LNCAP (cell line): ENCODE results near the gene PON1.

ENCODE experiments used
- TF ChIP-seq, protein P1 (sequence below): fragments of 450-650 bp; IDR thresholded peaks from 2 replicates; pipeline ENCODE4 v1.5.1; 2017; ENCODE audit warnings: mild to moderate bottlenecking

PON1 gene

DNA sequence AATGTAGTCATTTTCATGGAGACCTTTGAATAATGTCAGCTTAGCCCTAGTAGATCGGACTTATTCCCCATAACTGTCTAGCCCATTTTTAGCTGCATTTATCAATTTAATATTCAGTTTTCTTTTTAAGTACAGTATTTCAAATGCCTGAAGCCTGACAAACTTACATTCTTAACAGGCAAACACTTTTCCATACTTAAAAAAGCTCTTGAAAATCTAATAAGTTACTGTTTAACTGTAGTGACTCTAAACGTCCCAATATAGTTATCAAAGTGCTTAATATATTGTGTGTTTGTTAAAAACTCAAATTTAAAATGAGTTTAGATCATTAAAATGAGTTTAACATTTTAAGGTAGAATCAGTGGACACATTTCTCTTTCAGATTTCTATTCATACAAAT lies 44.9 kb downstream of the PON1 start:
- TF ChIP-seq, protein P1, sequence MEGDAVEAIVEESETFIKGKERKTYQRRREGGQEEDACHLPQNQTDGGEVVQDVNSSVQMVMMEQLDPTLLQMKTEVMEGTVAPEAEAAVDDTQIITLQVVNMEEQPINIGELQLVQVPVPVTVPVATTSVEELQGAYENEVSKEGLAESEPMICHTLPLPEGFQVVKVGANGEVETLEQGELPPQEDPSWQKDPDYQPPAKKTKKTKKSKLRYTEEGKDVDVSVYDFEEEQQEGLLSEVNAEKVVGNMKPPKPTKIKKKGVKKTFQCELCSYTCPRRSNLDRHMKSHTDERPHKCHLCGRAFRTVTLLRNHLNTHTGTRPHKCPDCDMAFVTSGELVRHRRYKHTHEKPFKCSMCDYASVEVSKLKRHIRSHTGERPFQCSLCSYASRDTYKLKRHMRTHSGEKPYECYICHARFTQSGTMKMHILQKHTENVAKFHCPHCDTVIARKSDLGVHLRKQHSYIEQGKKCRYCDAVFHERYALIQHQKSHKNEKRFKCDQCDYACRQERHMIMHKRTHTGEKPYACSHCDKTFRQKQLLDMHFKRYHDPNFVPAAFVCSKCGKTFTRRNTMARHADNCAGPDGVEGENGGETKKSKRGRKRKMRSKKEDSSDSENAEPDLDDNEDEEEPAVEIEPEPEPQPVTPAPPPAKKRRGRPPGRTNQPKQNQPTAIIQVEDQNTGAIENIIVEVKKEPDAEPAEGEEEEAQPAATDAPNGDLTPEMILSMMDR = no peak

DNA sequence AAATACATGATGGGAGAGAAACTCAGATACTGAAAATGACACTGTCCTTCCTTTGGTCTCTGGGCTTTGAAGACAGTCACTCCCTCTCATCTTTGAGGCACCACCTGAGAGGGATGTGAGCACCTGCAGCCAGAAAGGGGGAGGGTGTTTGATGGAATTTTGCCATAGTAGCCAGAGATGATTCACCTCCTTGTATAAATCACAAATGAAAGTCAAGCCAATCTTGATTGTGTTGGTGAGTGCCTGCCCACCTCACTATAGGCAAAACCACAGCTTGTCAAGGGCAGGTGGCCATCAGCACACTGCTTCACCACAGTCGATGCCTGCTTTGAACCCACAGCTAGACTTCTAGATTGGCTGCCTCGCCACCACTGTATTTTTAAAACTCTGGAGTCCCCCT lies 48.2 kb downstream of the PON1 start:
- TF ChIP-seq, protein P1 = no peak

DNA sequence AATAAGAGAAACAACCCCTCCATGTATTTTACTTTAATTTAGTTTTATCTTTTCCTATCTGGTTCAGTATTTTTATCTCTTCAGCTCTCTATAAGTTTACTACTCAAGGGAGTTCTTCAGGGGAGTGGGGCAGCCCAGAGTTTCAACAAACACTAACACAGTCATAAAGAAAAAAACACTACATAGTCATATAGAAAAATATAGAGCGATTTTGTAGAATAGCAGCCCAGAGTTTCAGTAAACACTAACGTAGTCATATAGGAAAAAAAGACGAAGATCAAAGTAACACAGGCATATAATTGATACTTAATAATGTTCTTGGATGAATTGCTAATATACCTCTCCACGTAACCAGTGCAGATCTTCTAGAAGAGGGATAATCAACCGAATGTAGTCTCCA lies 54.7 kb downstream of the PON1 start:
- TF ChIP-seq, protein P1 = no peak

DNA sequence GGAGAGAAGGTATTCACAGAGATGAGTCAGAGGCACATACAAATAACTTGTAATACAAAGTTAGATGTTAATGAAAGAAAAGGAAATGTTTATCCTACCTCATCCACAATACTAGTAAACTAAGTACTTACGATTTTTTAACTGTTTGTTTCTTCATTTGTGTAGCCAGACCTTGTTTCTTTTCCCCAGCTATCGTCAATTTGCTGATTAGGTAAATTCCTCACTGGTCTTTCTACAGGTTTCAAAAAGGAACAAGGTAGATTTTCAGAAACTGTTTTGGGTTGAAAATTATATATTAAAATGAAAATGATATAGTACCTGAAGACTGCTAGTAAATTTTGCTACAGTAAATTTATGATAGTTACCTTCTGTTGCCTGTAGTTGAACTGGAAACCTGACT lies 56.6 kb downstream of the PON1 start:
- TF ChIP-seq, protein P1 = no peak

DNA sequence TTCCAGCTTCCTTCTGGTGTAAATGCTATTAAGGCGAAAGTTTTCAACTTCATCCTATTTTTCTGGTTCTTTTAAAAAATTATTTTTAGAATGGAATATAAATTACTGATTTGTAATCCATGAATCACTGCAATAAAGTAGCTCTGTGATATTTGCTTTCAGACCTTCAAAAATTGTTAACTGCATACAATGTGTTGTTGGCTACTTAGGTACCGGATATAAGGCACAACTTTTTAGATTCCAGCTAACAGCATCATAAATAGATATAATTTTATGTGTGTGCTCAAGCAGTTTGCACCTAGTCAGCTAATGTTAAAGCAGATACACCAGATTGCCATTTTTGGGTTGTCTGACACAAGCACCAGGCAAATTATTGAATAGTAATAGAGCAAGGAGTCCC lies 58.7 kb downstream of the PON1 start:
- TF ChIP-seq, protein P1 = no peak

DNA sequence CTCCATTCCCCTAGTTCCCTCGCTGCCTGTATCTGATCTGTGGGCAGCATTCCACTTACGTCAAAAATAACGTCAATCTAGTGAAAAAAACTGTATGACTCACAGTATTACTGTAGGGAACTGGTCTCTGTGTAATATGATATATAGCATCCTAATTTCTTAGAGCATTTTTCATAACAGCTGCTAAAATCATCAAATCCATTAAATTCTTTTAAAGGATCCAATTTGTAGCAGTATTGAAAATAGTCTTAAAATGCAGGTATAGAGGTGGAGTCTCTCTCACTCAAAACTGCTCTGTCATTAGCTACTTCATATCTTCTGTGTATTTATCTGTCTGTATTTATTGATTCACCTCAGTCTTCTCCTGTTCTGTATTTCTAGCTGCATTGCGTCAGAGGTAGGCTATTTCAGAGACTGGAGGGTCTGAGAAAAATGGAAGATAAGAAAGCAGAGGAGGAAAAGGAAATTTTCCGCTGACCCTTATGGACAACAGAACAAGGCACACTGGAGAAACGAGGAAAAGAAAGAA lies 59.9 kb downstream of the PON1 start:
- TF ChIP-seq, protein P1 = no peak

DNA sequence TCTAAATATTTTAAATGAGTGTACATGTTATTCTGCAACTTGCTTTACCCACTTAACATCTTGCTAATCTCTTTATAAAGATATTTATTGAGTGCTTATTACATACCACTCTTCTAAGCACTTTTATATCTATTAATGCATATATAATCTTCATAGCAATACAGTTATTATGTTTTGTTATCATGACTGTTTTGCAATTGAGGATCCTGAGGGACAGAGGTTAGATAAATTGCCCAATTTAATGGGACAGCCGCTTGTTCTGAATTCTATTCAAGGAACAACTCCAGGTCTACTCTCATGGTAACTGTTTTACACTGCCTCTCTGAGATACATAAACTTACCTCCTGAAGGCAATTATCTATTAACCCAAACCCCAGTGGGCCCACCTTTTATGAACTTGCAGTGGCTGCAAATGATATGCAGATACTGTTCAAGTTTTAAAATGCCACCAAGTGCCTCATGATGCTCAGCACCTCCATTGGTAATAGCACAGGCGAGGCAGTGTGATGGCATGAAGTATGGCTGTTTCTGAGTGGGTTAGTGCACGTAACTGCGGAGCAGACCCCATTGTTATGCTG lies 60.5 kb downstream of the PON1 start:
- TF ChIP-seq, protein P1 = no peak

DNA sequence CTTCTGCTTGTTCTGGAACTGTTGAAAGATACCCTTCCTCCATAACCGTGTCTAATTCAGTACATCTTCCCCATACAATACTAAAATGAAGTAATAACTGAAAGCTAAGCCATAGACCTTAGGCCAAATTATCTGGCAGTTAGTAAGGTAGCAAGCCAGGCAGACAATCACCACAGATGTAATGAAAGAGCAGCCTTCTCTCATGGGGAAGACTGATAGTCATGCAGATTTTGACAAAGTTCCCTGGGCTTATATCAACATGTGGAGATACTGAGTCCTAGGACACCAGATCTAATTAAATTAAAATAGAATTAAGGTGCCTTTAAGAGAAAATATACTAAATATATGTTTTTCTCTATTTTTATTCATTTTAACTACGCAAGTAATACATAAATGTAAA lies 61.5 kb downstream of the PON1 start:
- TF ChIP-seq, protein P1 = no peak
